DOHH2 (cell line): ENCODE measurements around the gene CEP350.

ENCODE experiments used
- EZH2phosphoT487 ChIP-seq: fragments of 200-600 bp; sonication (generic); IDR thresholded peaks from 2 replicates; pipeline ENCODE4 v1.6.1; 2017; ENCODE audit warnings: borderline replicate concordance, mild to moderate bottlenecking, antibody characterized with exemption, low read length, moderate library complexity, mixed read lengths
- TF ChIP-seq, protein P1 (sequence below): fragments of 200-600 bp; sonication (generic); IDR thresholded peaks from one replicate; pipeline ENCODE4 v1.5.1; 2014; ENCODE audit warnings: antibody characterized with exemption, mild to moderate bottlenecking, low read depth, low read length; ENCODE audit not compliant: poor library complexity, severe bottlenecking

DNA sequence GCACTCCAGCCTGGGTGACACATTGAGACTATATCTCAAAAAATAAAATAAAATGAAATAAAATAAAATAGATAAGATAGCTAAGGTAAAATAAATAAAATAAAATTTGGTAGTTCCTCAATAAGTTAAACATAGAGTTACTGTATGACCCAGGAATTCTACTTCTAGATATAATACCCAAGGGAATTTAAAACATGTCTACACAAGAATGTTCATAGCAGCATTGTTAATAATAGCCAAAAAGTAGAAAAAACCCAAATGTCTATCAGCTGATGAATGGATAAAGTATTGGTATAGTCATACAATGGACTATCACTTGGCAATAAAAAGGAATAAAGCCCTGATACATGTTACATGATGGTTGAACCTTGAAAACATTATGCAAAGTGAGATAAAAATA lies 47.8 kb downstream of the CEP350 start:
- TF ChIP-seq, protein P1, sequence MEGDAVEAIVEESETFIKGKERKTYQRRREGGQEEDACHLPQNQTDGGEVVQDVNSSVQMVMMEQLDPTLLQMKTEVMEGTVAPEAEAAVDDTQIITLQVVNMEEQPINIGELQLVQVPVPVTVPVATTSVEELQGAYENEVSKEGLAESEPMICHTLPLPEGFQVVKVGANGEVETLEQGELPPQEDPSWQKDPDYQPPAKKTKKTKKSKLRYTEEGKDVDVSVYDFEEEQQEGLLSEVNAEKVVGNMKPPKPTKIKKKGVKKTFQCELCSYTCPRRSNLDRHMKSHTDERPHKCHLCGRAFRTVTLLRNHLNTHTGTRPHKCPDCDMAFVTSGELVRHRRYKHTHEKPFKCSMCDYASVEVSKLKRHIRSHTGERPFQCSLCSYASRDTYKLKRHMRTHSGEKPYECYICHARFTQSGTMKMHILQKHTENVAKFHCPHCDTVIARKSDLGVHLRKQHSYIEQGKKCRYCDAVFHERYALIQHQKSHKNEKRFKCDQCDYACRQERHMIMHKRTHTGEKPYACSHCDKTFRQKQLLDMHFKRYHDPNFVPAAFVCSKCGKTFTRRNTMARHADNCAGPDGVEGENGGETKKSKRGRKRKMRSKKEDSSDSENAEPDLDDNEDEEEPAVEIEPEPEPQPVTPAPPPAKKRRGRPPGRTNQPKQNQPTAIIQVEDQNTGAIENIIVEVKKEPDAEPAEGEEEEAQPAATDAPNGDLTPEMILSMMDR: no peak
- TF ChIP-seq EZH2phosphoT487: no peak
